ENCODE data around the gene DOC2B.

DNA sequence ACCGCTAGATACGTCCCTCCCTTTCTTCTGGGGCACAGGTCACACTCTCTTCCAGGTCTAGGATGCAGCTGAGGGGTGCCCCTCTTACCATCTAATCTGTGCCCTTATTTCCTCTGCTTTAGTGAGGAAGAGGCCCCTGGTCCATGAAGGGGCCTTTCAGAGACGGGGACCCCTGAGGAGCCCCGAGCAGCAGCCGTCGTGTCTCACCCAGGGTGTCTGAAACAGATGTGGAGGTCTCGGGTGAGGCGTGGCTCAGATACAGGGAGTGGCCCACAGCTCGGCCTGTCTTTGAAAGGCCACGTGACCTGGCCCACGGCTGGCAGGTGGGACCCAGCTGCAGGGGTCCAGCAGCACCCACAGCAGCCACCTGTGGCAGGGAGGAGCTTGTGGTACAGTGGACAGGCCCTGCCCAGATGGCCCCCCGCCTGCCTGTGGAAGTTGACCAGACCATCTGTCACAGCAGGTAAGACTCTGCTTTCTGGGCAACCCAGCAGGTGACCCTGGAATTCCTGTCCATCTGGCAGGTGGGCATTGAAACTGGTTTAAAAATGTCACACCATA is 28.5 kb downstream of the DOC2B start:
- TF ChIP-seq EZH2phosphoT487 (IDR thresholded peaks at IDR 0.05; ENCODE audit: borderline replicate concordance, low read depth, low read length): no peak
- TF ChIP-seq, protein P1, sequence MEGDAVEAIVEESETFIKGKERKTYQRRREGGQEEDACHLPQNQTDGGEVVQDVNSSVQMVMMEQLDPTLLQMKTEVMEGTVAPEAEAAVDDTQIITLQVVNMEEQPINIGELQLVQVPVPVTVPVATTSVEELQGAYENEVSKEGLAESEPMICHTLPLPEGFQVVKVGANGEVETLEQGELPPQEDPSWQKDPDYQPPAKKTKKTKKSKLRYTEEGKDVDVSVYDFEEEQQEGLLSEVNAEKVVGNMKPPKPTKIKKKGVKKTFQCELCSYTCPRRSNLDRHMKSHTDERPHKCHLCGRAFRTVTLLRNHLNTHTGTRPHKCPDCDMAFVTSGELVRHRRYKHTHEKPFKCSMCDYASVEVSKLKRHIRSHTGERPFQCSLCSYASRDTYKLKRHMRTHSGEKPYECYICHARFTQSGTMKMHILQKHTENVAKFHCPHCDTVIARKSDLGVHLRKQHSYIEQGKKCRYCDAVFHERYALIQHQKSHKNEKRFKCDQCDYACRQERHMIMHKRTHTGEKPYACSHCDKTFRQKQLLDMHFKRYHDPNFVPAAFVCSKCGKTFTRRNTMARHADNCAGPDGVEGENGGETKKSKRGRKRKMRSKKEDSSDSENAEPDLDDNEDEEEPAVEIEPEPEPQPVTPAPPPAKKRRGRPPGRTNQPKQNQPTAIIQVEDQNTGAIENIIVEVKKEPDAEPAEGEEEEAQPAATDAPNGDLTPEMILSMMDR (conservative IDR thresholded peaks at IDR 0.05; ENCODE audit: low read length): no peak
